NB4 (cell line): ENCODE data around the gene ANTKMT.

Experiments used
- POLR2A ChIP-seq: IDR thresholded peaks from 2 replicates; pipeline ENCODE4 v1.6.1; 2011; ENCODE audit warnings: mild to moderate bottlenecking; ENCODE audit not compliant: insufficient read length; ENCODE audit errors: extremely low read depth
- TF ChIP-seq, protein P1 (sequence below): IDR thresholded peaks from one replicate; pipeline ENCODE4 v1.5.1; 2012; ENCODE audit warnings: low read depth, low read length
- TF ChIP-seq, protein P2 (sequence below): IDR thresholded peaks from 2 replicates; pipeline ENCODE4 v1.6.1; 2011; ENCODE audit warnings: low read depth, low read length

- TF ChIP-seq, protein P1, sequence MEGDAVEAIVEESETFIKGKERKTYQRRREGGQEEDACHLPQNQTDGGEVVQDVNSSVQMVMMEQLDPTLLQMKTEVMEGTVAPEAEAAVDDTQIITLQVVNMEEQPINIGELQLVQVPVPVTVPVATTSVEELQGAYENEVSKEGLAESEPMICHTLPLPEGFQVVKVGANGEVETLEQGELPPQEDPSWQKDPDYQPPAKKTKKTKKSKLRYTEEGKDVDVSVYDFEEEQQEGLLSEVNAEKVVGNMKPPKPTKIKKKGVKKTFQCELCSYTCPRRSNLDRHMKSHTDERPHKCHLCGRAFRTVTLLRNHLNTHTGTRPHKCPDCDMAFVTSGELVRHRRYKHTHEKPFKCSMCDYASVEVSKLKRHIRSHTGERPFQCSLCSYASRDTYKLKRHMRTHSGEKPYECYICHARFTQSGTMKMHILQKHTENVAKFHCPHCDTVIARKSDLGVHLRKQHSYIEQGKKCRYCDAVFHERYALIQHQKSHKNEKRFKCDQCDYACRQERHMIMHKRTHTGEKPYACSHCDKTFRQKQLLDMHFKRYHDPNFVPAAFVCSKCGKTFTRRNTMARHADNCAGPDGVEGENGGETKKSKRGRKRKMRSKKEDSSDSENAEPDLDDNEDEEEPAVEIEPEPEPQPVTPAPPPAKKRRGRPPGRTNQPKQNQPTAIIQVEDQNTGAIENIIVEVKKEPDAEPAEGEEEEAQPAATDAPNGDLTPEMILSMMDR = no peak
- no peak for TF ChIP-seq POLR2A
- TF ChIP-seq, protein P2, sequence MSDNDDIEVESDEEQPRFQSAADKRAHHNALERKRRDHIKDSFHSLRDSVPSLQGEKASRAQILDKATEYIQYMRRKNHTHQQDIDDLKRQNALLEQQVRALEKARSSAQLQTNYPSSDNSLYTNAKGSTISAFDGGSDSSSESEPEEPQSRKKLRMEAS = no peak
These were observed 2.6 kb upstream of the ANTKMT start for GRCh38 chr16:718389-718788.
